GM19395 (cell line): Measurements from ENCODE around the gene AEN.

Source experiments
- ATAC-seq: cut with Tn5 transposase; IDR thresholded peaks from one replicate; pipeline ENCODE4 v1.9.1; 2021; ENCODE audit warnings: mild to moderate bottlenecking, moderate library complexity; ENCODE audit not compliant: unreplicated experiment

The AEN gene

GRCh38 chr15:88649753-88650551 is 28.8 kb downstream of the AEN start:
- ATAC-seq: no peak

GRCh38 chr15:88650556-88650955 is 29.4 kb downstream of the AEN start:
- no peak for ATAC-seq

GRCh38 chr15:88651136-88651732 is 30.1 kb downstream of the AEN start:
- no peak for ATAC-seq

GRCh38 chr15:88651971-88652370 is 30.8 kb downstream of the AEN start:
- ATAC-seq: no peak

- ATAC-seq: no peak
These were observed 31.5 kb downstream of the AEN start for GRCh38 chr15:88652456-88653199.

GRCh38 chr15:88653200-88654064 is 32.3 kb downstream of the AEN start:
- ATAC-seq: no peak

- no peak for ATAC-seq
These were observed 33.4 kb downstream of the AEN start for GRCh38 chr15:88654430-88655102.

GRCh38 chr15:88655103-88655553 is 34.0 kb downstream of the AEN start:
- no peak for ATAC-seq

GRCh38 chr15:88655800-88656488 is 34.8 kb downstream of the AEN start:
- ATAC-seq: no peak

- ATAC-seq: peak; percentile 93
These were observed 35.7 kb downstream of the AEN start for GRCh38 chr15:88656760-88657221.

GRCh38 chr15:88657326-88658069 is 36.4 kb downstream of the AEN start:
- ATAC-seq: peak; percentile 26

GRCh38 chr15:88658070-88658965 is 37.2 kb downstream of the AEN start:
- ATAC-seq: no peak

GRCh38 chr15:88658972-88659931 is 38.1 kb downstream of the AEN start:
- no peak for ATAC-seq

- ATAC-seq: no peak
These were observed 40.0 kb downstream of the AEN start for GRCh38 chr15:88661041-88661700.

GRCh38 chr15:88661761-88662556 is 40.8 kb downstream of the AEN start:
- no peak for ATAC-seq
